DOHH2 (cell line): ENCODE measurements around the gene TRIP11.

Experiments
- EZH2phosphoT487 ChIP-seq: fragments of 200-600 bp; sonication (generic); IDR thresholded peaks from 2 replicates; pipeline ENCODE4 v1.6.1; 2017; ENCODE audit warnings: borderline replicate concordance, mild to moderate bottlenecking, antibody characterized with exemption, low read length, moderate library complexity, mixed read lengths
- TF ChIP-seq, protein P1 (sequence below): fragments of 200-600 bp; sonication (generic); IDR thresholded peaks from one replicate; pipeline ENCODE4 v1.5.1; 2014; ENCODE audit warnings: antibody characterized with exemption, mild to moderate bottlenecking, low read depth, low read length; ENCODE audit not compliant: poor library complexity, severe bottlenecking

DNA sequence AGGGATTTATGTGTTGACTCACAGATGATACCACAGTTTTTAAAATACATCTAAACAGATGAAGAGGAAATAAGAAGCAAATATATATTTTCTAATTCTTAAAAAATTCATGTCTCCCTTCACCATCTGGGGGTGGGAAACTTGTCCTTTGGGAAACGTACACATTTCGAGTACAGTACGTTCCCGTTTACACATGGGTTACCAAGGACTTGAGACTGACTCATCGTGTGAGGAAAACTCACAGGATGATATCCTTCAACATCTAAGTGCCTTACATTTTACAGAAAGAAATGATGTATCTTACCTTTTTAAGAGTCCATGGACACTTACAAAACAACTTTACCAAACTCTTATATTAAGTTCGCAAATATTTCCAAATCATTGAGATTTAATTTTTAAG is 76.4 kb downstream of the TRIP11 start:
- TF ChIP-seq, protein P1, sequence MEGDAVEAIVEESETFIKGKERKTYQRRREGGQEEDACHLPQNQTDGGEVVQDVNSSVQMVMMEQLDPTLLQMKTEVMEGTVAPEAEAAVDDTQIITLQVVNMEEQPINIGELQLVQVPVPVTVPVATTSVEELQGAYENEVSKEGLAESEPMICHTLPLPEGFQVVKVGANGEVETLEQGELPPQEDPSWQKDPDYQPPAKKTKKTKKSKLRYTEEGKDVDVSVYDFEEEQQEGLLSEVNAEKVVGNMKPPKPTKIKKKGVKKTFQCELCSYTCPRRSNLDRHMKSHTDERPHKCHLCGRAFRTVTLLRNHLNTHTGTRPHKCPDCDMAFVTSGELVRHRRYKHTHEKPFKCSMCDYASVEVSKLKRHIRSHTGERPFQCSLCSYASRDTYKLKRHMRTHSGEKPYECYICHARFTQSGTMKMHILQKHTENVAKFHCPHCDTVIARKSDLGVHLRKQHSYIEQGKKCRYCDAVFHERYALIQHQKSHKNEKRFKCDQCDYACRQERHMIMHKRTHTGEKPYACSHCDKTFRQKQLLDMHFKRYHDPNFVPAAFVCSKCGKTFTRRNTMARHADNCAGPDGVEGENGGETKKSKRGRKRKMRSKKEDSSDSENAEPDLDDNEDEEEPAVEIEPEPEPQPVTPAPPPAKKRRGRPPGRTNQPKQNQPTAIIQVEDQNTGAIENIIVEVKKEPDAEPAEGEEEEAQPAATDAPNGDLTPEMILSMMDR = no peak
- no peak for TF ChIP-seq EZH2phosphoT487
